ENCODE measurements around the gene PRKACB.
"Not testable (repeated sequence)": the region's sequence is repeated elsewhere in the genome, so short reads cannot be mapped to it uniquely, and the experiment has no call there.

PRKACB gene

DNA sequence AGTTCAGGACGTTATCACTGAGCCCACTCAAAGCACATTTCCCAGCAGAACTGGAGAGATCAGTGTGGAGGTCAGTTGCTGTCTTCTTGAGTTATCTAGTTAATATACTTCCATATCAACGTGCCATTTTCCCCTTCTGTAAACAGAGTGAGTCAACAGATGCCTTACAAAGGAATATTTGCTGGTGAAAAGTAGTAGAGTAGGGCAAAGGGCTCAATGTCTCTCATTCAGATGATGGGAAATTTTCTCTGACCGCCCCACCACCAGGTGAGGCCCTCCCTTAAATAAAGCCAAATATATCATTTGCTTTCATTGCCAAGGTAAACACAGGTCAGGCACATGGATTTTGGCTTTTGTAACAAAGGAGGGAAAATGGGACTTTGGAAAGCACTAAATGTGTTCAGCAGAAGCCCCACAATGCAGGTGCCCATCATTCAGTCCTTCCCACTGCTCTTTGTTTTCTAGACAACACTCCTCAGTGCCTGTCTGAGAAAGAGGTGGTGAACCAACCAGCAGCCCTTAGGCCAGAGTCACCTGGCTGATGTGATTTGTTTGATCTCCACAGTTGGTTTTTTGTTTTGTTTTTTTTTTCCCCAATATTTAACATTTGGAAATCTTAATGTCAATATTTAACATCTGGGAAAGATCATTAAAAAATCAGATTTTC is 116.9 kb downstream of the PRKACB start:
- in situ Hi-C loops (cut with HindIII; ENCODE audit: low sequenced_read_pairs) = no loop called here

DNA sequence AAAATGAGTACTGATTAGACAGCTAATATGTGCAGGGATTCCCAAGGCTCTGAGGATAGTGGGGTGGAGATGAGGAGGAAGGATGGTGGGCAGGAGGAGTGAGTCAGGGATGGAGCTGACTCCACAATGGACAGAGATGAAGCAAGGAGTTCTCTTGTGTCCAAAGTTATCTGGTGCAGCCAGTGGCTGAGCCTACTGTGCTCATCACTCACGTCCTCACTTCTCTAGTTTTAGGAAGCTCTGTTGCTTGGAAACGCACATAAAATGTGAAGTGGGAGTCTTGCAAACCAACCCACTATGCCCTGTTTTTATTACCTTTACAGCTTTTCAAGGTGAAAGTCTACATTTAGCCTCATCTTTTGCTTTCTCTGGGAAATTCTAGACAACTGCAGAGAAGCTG is 120.9 kb downstream of the PRKACB start:
- in situ Hi-C loops (cut with HindIII; ENCODE audit: low sequenced_read_pairs) = no loop called here

DNA sequence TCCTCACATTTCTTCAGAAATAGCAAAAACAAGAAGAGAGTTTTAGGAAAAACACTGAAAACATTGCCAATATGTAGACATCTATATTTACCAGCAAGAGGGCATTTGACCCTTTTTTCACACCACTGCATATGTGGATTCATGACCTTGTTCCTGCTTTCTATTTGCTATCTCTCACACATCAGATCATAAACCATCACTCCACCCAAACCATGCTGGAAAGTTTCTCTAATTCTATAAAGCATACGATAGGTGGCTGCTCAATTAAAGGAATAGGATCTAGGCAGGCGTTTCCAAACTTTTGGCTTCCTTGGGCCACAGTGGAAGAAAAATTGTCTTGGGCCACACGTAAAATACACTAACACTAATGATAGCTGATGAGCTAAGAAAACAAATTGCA is 121.8 kb downstream of the PRKACB start:
- in situ Hi-C loops (cut with HindIII; ENCODE audit: low sequenced_read_pairs) = no loop called here

DNA sequence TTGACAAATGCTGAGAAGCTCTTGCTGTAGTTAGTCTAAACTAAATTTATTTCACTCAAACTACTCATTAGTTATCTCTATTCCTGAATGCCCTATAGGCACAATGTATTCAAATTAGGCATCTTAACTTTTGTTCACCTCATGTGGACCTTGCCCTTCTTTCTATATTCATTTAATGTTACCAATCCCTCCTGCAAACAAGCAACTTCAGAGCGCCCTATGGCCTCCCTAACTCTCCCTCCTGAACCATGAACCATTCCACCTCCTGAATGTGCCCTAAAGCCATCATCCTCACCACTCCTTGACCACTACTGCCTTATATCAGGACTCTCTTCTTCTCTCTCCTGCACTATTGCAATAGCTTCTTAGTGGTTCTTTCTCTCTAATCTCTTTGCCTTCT is 122.7 kb downstream of the PRKACB start:
- in situ Hi-C loops (cut with HindIII; ENCODE audit: low sequenced_read_pairs) = no loop called here

DNA sequence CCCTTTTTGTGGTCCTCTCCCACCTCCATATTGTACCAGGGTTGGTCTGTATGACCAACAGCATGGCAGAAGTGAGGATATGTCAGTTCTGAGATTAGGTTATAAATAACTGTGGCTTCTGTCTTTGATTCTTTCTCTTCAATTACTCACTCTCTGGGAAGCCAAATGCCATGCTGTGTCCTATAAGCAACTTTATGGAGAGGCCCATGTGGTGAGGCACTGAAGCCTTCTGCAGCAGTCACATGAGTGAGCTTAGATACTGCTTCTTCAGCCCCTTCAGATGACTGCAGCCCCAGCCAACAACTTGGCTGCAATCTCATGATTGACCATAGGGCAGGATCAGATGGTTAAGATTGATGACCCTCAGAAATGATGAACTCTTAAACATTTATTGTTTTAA is 123.4 kb downstream of the PRKACB start:
- in situ Hi-C loops (cut with HindIII; ENCODE audit: low sequenced_read_pairs) = no loop called here

GRCh38 chr1:84268346-84268745 is 124.3 kb downstream of the PRKACB start:
- in situ Hi-C loops (cut with HindIII; ENCODE audit: low sequenced_read_pairs) = no loop called here

DNA sequence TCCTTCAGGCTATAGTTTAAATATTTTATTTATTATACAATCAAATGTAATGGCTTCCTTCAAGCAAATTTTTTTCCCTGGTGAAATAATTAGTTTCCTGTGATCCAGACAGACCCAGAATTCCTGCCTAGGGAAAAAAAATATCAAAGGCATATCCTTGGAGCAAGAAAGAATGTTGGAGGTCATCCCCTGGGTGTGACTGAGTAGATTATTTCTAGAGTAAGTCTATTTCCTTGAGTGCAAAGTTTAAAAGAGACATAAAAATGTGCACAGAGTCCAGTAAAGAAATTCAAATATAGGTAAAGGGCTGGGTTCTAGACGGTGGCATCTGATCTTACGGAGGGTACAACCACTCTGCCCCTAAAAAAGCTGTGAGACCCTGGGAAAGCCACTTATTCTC is 125.2 kb downstream of the PRKACB start:
- in situ Hi-C loops (cut with HindIII; ENCODE audit: low sequenced_read_pairs) = no loop called here

- in situ Hi-C loops (cut with HindIII; ENCODE audit: low sequenced_read_pairs) = no loop called here
Measured at GRCh38 chr1:84271441-84272151, 127.5 kb downstream of the PRKACB start.

DNA sequence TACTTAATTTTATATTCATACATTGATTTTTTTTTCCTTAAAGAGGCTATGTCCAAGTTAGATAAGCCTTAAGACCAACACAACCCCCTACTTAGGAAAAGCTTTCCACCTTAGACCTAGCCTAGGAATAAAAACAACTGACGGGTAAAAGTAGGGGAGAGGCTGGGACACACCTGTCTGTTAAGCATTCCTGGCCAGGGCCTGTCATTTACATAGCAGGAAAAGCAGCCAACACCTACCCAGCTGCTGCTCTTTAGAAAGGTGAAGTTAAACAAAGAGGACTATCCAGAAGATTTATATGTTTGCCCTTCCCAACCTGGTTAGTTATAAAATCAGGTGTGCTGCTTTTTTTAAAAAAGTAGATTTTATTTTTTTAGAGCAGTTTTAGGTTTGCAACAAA is 128.3 kb downstream of the PRKACB start:
- in situ Hi-C loops (cut with HindIII; ENCODE audit: low sequenced_read_pairs) = no loop called here

DNA sequence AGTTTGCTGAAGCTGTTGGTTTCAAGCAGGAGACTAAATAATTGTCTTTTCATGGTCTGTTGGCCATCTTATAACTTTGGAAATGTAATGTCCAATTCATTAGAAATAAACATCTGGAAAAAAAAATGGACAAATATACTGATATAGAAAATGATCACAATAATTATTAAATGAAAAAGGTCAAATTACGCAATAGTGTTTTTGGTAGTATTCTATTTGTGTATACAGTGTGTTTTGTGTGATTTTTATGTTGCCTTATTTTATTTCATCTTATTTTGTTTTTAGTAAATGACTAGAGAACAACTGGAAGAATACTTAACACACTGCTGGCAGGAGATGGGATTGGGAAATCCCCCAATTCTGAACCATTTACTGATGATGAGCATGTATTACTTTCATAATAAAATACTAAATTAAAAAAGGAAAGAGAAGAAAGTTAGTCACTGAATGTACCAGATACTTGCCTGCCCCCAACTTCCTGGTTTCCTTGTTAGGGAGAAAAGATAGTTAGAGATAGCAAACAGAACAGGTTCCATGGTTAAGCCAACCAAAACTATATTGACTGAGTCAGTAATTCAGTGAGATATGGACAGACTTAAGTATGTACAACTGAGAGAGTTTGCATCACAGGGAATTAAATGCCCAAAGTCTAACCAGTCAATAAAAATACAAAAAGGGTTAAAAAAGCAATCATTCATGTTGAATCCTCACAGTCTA is 133.4 kb downstream of the PRKACB start:
- in situ Hi-C loops (cut with HindIII; ENCODE audit: low sequenced_read_pairs) = no loop called here

DNA sequence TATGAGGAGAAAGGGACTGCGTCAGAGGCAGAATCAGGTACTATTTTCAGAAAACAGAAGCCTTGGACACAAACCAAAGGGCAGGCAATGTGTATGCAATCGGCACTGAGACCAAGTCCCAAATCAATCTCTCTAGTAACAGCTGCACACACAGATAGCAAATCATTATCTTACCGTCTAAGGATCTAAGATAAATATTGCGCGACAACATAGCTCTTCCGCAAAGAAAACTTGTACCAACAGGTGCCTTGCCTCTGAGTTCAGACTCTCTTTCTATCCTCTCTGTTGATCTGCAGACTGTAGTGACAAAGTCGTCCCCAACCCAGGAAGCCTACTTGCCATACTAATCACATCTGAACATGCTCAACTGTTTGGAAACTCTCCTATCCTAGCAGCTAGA is 134.8 kb downstream of the PRKACB start:
- in situ Hi-C loops (cut with HindIII; ENCODE audit: low sequenced_read_pairs) = no loop called here

GRCh38 chr1:84280912-84281311 is 136.8 kb downstream of the PRKACB start:
- in situ Hi-C loops (cut with HindIII; ENCODE audit: low sequenced_read_pairs) = no loop called here

DNA sequence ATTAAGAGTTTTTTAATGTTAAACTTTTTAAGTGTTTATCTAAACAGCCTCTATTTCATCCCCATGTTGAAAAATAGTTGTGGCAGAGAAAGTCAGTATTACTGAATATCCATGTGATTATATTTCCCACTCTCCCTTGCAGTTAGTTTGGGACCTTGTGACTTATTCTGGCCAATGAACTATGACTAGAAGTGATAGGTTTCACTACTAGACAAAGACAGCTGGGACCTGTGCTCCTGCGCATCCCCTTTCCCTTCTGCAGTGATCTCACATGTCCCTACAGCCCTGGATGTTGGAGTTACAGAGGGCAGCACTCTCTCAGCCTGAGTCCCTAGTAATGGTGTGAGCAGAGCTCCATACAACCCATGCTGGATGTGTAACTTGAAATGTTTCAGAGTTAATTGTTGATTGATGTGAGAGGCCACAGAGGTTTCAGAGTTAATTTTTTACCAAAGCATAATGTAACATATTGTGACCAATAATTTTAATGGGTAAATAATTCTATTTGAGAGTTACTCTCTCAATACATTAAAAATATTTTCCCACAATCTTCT is 138.8 kb downstream of the PRKACB start:
- in situ Hi-C loops (cut with HindIII; ENCODE audit: low sequenced_read_pairs) = no loop called here

DNA sequence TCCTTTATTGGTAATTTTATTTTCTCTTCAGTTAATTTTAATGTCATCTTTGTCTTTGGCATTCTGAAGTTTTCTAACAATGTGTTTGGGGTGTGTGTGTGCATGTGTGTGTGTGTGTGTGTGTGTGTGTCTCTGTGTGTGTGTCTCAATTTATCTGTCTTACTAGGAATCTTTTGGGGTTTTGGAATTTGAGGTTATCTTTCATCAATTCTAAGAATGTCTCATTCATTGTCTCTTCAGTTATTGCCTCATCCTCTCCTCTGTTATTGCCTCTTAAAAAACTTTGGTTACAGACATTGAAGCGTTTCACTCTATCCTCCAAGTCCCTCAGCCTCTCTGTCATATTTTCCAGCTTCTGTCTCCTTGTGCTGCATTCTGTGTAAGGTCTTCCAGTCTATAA is 139.3 kb downstream of the PRKACB start:
- in situ Hi-C loops (cut with HindIII; ENCODE audit: low sequenced_read_pairs) = no loop called here

DNA sequence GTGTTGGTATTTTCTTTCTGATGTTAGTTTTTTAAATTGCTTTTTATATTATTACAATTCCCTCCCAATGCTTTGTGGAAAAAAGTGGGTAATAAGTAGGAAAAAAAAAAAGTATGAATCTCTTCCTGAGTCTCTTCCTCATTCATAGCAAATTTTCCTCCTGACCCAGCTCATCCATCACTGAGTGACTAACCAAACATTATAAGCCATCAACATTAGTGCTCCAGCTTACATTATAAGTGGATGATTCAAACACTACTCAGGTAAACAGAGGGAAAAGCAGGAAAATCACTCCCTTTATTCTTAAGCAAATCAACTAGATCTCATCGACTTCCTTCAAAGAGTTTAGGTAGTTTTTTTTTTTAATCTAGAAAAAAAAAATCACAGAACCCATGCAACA is 142.0 kb downstream of the PRKACB start:
- in situ Hi-C loops (cut with HindIII; ENCODE audit: low sequenced_read_pairs) = no loop called here

DNA sequence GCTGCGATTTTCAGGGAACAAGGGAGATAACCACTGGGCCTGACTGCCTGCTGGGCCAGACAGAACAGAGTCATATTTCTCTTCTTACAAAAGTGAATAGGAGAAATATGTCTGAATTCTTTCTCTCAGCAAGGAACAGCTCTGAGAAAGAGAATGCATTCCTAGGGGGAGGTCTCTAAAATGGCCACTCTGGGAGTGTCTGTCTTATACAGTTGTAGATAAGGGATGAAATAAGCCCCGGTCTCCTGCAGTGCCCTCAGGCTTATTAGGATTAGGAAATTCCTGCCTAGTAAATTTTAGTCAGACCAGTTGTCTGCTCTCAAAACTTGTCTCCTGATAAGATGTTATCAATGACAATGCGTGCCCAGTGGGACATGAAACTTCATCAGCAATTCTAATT is 143.3 kb downstream of the PRKACB start:
- in situ Hi-C loops (cut with HindIII; ENCODE audit: low sequenced_read_pairs) = not testable (repeated sequence)

Measured in endothelial cell of hepatic sinusoid (primary cell).